Activated CD4-positive, CD25-positive, alpha-beta regulatory T cell treated with anti-CD3 and anti-CD28 coated beads, Interleukin-2, amount 50 U/mL, for 24 hours (primary cell): ENCODE data around the gene CD207.
"Not testable (repeated sequence)": the region's sequence is repeated elsewhere in the genome, so short reads cannot be mapped to it uniquely, and the experiment has no call there.

Source experiments
- ATAC-seq, 2 donors: fragments of 150-1000 bp; cut with Tn5 transposase; one replicate each; pipeline ENCODE4 v1.10.0; 2021; ENCODE audit warnings: mild to moderate bottlenecking in 1 of 2, moderate library complexity in 1 of 2

The CD207 gene

DNA sequence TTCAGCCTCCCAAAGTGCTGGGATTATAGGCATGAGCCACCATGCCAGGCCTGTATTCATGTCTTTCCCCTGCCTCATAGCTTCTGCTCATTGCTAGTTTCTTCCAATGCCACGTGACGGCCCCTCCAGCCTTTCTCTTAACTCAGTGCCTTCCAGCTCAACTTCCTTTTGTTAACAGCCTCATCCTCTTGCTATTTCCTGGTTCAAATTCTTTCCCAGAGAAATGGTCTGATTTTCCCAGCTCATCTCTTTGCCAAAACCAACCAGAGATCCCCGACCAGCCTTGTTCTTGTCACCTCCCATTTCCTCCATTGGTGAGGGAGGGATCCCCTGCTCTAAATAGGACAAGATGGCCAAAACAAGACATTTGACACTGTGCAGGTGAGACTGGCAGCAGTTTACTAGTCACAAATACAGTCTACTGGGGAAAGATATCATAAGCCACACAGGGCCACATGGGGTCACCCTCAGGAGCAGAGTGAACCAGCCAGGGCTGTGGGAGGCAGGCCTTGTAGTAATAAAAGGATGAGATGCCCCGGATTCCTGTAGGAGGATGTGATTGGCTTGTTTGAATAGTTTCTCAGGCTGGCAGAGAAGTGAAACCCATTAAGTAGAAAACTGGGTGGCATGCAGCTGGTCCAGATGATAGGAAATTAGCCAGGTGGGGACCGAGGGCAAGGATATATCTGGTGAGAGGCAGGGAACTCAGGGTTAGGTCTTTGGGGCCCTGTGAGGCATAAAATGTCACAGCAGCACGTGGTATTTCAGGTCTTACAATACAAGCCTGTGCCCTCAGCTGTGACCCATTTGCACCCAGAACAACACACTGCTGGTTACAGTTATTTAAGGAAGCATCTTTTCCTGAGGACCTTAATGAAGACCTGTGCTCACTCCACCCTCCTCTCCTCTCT, 6.4 kb downstream of the CD207 start:
- no peak for ATAC-seq

DNA sequence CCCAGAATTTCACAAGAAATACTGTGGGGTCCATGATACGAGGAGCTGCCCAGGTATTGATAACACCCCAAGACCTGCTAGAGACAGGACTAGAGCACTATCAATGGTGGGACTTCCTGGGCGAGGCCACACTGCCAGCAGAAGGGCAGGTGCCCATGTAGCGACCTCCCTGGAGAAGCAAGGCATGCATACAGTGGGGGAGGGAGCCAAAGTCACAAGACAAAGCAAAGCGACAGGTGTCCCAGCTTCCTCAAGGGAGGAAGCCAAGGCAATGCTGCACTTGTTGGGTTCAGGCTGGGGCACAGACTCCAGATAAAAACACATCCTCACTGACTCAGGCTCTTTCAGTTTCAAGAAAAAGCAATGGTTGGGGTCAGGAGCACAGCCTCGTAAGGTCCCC, 7.5 kb downstream of the CD207 start:
- ATAC-seq, result no peak

DNA sequence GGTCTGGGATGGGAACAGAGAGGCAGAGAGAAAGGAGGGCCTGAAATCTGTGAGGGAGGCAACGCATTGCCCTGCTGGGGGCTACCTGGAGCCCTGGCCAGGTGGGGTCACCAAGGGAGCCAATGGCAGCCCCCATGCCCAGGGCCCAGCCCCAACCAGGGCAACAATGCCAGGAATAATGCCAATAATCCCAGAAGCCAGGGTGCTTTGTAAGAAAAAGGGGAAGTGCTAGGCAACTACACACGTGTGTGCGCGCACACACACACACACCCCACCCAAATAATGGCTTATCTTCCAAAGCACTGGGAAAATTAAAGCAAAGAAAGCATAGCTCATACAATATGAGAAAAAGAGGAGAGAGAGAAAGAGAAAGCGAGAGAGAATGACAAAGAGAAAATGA, 8.2 kb downstream of the CD207 start:
- no peak for ATAC-seq

- ATAC-seq, result peak in 1 of 2 donors; percentile 54
Observed at GRCh38 chr2:70826696-70827350, 8.8 kb downstream of the CD207 start.

- no peak for ATAC-seq
Observed at GRCh38 chr2:70823249-70823648, 12.4 kb downstream of the CD207 start.

DNA sequence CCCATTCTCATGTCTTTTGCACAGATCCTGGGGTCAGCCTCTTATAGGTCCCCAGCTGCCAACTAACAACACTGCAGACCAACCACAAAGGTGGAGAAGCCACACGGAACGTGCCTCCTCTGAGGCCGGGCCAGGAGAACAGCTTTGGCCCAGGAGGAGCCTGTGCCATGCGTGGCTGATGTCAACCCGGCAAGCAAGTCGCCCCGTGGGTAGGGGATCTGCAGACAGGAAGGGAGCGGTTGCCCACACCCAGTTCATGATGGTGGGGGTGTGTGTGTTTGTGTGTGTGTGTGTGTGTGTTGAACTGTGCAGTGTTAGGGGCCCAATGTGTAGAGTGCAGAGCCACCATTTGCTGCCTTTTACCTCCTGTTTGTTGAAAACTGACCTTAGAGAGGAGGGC, 12.8 kb downstream of the CD207 start:
- ATAC-seq, result no peak

- ATAC-seq, result no peak
Observed at GRCh38 chr2:70820499-70820898, 15.1 kb downstream of the CD207 start, which contains the start of gene CLEC4F. CLEC4F (minus strand) TSS chr2:70820599; CDS start chr2:70820523, 76 bp downstream.

GRCh38 chr2:70817284-70817954, 18.2 kb downstream of the CD207 start:
- no peak for ATAC-seq

- ATAC-seq, result no peak
Observed at GRCh38 chr2:70816726-70817125, 18.9 kb downstream of the CD207 start.

- no peak for ATAC-seq
Observed at GRCh38 chr2:70808983-70809958, 26.3 kb downstream of the CD207 start.

DNA sequence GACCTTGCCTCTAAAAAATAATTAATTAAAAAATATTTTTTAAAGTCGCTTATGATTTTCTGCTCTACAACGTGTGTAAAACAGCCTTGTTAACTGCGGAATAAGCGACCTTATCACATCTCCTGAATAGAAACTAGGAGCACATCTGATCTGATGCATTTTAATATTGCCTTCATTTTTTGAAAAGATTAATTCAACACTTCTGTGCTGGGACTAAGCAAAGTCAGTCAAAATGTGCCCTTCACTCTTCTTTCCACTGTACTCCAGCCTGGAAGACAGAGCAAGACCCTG, 27.8 kb downstream of the CD207 start:
- no peak for ATAC-seq

DNA sequence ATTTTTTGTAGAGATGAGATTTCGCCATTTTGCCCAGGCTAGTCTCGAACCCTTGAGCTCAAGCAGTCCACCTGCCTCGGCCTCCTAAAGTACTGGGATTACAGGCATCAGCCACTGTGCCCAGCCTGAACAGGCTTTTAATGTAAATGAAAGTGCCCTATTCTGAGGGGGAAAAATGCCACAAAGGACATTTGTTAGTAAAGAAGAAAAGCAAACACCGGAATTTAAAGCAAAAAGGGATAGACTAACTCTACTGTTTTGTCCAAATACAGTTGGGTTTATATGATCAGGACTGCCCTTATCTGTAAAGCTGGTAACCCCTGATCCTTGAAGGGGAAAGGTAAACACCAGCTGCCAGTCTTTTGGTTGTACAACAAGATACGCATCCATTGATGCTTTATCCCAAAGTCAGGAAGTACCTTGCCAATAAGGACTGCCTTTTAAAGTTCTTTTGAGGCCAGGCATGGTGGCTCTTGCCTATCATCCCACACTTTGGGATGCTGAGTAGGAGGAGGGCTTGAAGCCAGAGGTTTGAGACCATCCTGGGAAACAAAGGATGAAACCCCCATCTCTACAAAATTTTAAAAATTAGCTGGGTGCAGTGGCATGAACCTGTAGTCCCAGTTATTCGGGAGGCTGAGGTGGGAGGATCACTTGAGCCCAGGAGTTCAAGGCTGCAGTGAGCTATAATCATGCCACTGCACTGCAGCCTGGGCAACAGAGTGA, 28.4 kb downstream of the CD207 start:
- ATAC-seq, result no peak

DNA sequence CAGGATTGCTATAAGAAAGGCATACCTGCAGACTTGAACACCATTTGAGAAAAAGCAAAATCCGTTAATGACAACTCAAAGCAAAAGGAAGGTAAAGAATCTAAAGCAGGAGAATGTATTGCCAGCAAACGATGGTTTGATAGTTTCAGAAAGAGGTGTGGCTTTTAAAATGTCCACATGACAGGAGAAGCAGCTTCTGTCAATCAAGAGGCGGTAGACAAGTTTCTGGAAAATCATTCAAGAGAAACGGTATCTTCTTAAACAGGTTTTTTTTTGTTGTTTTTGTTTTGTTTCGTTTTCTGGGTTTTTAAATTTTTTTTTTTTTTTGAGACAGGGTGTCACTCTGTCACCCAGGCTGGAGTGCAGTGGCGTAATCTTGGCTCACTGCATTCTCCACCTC, 29.0 kb downstream of the CD207 start:
- ATAC-seq, result no peak

- ATAC-seq, result no peak
Observed at GRCh38 chr2:70806013-70806412, 29.6 kb downstream of the CD207 start.

- ATAC-seq, result no peak
Observed at GRCh38 chr2:70801607-70802263, 33.9 kb downstream of the CD207 start.

DNA sequence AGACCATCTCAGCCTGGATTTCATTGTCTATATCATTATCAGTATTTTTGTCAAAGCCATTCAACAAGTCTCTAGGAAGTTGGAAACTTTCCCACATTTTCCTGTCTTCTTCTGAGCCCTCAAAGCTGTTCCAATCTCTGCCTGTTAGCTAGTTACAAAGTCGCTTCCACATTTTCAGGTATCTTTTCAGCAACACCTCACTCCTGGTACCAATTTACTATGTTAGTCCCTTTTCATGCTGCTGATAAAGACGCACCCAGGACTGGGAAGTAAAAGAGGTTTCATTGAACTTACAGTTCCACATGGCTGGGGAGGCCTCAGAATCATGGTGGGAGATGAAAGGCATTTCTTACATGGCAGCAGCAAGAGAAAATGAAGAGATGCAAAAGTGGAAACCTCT, 35.9 kb downstream of the CD207 start:
- ATAC-seq, result no peak

GRCh38 chr2:70797996-70798395, 37.6 kb downstream of the CD207 start:
- not testable (repeated sequence) for ATAC-seq

- ATAC-seq, result no peak
Observed at GRCh38 chr2:70797506-70797905, 38.1 kb downstream of the CD207 start.

DNA sequence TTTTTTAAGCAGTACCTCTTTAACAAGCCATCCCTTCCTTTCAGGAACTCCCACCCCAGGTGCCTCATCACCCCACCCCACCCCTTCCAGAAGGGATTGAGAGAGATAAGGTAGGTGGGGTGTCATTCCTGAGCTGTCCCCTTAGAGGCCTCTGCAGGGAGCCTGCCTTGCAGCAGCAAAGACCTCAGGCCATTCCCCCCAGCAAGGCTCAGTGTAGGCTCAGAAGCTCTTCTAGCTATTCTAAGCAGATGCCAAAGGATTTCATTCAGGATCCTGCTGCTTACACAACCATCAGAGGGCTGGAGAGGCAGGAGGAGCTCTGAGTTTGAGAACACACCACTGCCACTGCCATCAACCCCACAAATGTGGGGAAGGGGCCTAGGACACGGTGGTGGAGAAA, 39.4 kb downstream of the CD207 start:
- ATAC-seq, result no peak

DNA sequence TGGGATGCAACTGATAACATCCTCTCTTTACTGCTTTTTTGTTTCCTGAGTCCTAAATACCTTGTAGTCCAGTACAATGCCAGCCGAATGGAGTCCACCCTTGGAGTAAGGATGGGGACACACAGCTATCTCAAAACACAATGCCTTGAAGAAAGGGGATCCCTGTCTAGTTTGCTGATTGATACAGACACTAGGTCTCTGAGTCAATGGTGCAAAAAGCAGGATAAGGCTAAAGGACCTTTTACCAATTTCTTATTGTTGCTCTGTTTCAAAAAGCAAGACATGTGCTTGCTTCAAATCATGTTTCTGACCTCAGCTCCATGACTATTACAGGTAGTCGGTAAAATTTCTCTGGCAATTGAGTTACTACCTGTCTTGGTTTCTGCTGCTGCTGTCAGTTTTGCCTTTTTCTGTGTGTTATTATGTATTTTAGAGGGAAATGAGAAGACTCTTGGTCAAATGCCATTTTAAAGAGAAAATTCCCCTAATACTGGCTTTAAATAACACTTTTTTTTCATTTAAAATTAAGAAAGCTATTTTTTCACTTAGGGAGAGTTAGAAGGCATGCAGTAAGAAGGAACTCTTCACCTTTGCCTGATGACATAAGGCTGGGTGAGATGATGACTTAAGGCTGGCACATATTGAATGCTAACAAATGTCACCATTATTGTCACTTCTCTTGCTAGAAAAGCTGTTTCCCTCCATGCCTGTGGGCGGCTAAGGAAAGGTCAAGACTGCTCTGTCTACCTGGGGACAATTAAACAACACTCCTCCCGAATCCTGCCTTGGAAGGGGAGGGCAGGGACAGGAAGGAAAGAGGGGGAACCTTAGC, 40.2 kb downstream of the CD207 start:
- no peak for ATAC-seq
